Mesothelial cell of epicardium (in vitro differentiated cells): ENCODE results near the gene MOB3A. TPM values are rescaled to one million over a fixed set of nuclear protein-coding genes. Genes with fewer than 3 reads are reported as not detected.

Source experiments
- DNase-seq, 2 experiments: peaks; one replicate each; pipeline ENCODE4 v3.0.0; 2021; ENCODE audit warnings: low spot score in 2 of 2; ENCODE audit not compliant: unreplicated experiment in 2 of 2
- H3K27ac Mint-ChIP-seq: 2 replicates; pipeline ENCODE4 v1.8.0; 2021; ENCODE audit warnings: mixed read lengths
- H3K27me3 Mint-ChIP-seq: 2 replicates; pipeline ENCODE4 v1.8.0; 2021; ENCODE audit warnings: low read depth, mixed read lengths
- H3K36me3 Mint-ChIP-seq: 2 replicates; pipeline ENCODE4 v1.8.0; 2021; ENCODE audit warnings: mixed read lengths
- H3K4me1 Mint-ChIP-seq: 2 replicates; pipeline ENCODE4 v1.8.0; 2021; ENCODE audit warnings: mixed read lengths
- H3K4me3 Mint-ChIP-seq: 2 replicates; pipeline ENCODE4 v1.8.0; 2021; ENCODE audit warnings: mild to moderate bottlenecking, moderate library complexity, mixed read lengths
- H3K9me3 Mint-ChIP-seq: 2 replicates; pipeline ENCODE4 v1.8.0; 2021; ENCODE audit warnings: mixed read lengths
- CTCF ChIP-seq: fragments of 200-600 bp; sonication (generic); IDR thresholded peaks from one replicate; pipeline ENCODE4 v1.5.0; 2021; ENCODE audit warnings: antibody characterized with exemption; ENCODE audit not compliant: unreplicated experiment
- total RNA-seq: library from RNA; stranded (reverse); gene quantifications from 3 replicates; pipeline ENCODE4 v1.2.1, GENCODE V29; 2021

Gene MOB3A
- total RNA-seq, 1 donor from 2014 or later: 34.7 TPM

- Mint-ChIP-seq H3K27me3 (no peaks in the 10 kb centered on the region), H3K27ac (no peak overlapping the region), H3K4me1 (peaks cover 21% of the 10 kb centered on the region), H3K9me3 (no peaks in the 10 kb centered on the region), H3K4me3 (no peak overlapping the region), H3K36me3 (no peaks in the 10 kb centered on the region)
- no peak for DNase-seq
- TF ChIP-seq CTCF: no peak
Observed at GRCh38 chr19:2045501-2046045, 50.6 kb downstream of the MOB3A start.

DNA sequence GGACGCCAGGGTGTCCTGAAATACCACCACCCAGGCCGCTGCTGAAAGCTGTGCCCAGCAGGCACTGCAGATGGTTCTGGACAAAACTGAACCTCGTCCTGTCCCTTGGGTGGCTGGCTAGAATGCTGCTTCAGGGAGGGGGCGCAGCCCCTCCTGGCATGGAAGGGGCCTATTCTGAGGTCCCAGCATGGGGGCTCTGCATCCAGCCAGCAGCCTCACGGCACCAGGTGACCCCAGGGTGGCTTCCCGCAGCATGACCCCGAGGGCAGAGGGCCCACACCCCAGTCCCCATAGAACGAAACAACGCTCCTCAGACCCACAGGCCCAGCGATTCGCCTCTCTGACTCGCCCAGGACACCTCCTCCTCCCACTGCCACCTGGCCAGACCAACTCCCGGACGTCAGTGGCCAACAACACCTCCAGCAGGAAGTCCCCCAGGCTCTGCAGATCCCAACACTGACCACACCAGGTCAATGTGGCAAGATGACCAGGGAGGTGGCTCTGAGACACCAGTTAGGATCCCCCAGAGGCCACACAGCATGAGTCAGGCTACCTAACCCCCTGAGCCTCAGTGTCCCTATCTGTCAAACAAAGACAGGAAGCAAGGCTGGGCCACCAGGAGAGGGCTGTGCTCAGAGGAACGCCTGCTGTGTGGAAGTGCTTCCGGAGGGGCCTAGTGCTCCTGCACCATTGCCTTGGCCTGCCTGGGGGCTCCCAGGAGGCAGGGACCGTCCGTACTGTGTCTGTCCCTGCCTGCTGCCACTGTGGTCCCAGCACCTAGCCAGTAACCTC lies 51.2 kb downstream of the MOB3A start:
- Mint-ChIP-seq H3K4me1 (peaks cover 21% of the 10 kb centered on the region), H3K36me3 (no peaks in the 10 kb centered on the region), H3K9me3 (no peaks in the 10 kb centered on the region), H3K4me3 (no peak overlapping the region), H3K27ac (no peak overlapping the region), H3K27me3 (no peaks in the 10 kb centered on the region)
- TF ChIP-seq CTCF: no peak
- no peak for DNase-seq

GRCh38 chr19:2043961-2044708 lies 52.0 kb downstream of the MOB3A start:
- Mint-ChIP-seq H3K4me1 (peaks cover 15% of the 10 kb centered on the region), H3K27ac (peak overlapping the region; percentile 21), H3K9me3 (no peaks in the 10 kb centered on the region), H3K27me3 (no peaks in the 10 kb centered on the region), H3K36me3 (no peaks in the 10 kb centered on the region), H3K4me3 (no peak overlapping the region)
- DNase-seq: no peak
- no peak for TF ChIP-seq CTCF

DNA sequence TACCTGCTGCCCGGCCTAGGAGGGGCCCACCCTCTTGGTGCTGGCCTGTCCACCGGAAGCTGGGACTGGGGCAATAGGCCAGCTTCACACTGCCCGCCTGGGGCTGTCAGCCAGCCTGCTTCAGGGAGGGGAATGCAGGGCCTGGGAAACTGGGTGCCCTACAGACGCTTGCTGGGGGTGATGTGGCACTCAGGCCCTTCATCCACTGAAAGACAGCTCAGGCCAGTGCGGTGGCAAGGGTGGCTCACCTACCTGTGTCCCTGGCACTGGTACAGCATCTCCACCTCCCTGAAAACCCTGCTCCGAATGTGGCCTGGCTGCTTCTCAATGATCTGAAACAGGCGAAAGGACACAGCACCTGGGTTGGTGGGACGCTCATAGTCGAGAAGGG lies 52.9 kb downstream of the MOB3A start:
- no peak for TF ChIP-seq CTCF
- Mint-ChIP-seq H3K36me3 (no peaks in the 10 kb centered on the region), H3K27me3 (no peaks in the 10 kb centered on the region), H3K27ac (peak overlapping the region; percentile 80), H3K4me1 (peaks cover 9% of the 10 kb centered on the region), H3K9me3 (no peaks in the 10 kb centered on the region), H3K4me3 (peak overlapping the region; percentile 26)
- no peak for DNase-seq

DNA sequence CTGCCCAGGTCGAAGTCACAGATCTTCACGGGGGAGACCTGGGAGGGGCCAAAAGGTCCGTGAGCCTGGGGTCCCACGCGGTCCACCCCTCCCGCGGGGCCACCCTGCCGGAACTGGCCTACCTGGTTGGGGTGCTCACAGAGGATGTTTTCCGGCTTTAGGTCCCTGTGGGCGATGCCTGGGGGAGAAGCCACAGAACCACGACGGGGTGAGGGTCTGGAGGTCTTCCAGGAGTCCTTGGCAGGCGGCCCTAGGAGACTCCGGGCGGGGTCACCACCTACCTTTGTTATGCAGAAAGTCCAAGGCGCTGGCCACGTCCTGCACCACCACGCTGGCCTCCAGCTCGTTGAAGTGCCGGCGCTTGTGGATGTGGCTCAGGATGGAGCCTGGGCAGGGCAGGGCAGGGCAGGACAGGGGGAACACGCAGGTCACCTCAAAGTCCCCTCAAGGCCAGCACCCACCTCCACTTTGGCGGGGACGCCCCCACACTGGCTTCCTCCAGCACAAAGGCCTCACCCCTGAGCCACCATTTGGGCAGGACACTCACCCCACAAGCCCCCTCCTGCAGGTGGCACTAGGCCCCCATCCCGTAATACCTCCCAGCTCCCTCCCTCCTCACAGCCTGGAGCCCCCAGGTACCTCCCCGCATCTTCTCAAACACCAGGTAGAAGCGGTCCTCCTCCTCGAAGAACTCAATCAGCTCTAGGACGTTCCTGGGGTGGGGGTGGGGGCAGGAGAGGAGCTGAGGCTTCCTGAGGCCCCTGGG lies 53.5 kb downstream of the MOB3A start:
- H3K4me3 Mint-ChIP-seq: peak overlapping the region; percentile 56

More for the DNA sequence above, 53.5 kb downstream of the MOB3A start:
- Mint-ChIP-seq H3K4me1 (peaks cover 11% of the 10 kb centered on the region), H3K9me3 (no peaks in the 10 kb centered on the region), H3K27ac (peak overlapping the region; percentile 82), H3K36me3 (peaks cover 4% of the 10 kb centered on the region), H3K27me3 (no peaks in the 10 kb centered on the region)
- no peak for DNase-seq
- no peak for TF ChIP-seq CTCF
